NCI-H2107 treated with DMSO at 0.1 percent for 48 hours (cell line): ENCODE data around the gene FRMD5.

Experiments used
- DNase-seq: peaks from one replicate; lab custom pipeline; 2025; ENCODE audit not compliant: unreplicated experiment; lab: John Stamatoyannopoulos, UW

Gene FRMD5

GRCh38 chr15:44096596-44096995 lies 98.5 kb downstream of the FRMD5 start:
- no peak for DNase-seq

- no peak for DNase-seq
These were observed 100.3 kb downstream of the FRMD5 start for GRCh38 chr15:44094781-44095180.

DNA sequence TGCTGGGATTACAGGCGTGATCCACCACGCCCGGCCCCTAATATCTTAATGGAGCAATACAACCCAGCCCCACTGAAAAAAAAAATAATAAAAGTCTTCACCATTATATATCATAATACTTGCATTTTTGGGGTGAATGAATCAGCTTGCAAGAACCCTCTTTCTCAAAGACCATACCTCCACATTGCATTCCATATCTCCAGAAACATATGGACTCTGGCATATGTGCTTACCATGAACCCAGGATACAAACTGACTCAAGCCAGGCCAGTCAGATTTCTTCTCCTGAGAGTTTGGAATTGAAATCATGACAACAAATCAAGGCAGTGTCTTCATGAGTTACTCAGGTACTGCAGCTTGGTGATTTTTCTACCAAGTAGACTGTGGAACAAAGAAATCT lies 101.2 kb downstream of the FRMD5 start:
- no peak for DNase-seq

DNA sequence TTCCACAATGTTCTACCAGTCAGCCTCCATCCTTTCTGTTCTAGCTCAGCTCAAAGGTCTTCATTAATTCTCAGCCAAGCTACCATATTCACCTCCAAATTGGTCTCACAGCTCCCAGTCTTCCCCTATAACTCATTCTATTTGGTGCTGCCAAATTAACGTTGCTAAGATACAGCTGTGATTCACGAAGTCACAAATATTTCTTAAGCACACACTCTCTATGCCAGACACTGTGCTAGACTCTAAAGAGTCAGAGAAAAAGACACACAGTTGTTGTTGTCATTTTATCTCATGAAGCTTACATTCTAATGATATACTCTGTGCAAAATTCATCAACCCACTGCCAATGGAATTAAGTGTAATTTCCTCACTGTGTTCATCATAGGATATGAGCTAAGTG lies 102.8 kb downstream of the FRMD5 start:
- DNase-seq = no peak

GRCh38 chr15:44087578-44088465 lies 107.2 kb downstream of the FRMD5 start:
- DNase-seq = no peak

GRCh38 chr15:44084770-44085169 lies 110.3 kb downstream of the FRMD5 start:
- no peak for DNase-seq

- DNase-seq = no peak
These were observed 110.9 kb downstream of the FRMD5 start for GRCh38 chr15:44084171-44084570.

GRCh38 chr15:44082558-44083157 lies 112.4 kb downstream of the FRMD5 start:
- no peak for DNase-seq

DNA sequence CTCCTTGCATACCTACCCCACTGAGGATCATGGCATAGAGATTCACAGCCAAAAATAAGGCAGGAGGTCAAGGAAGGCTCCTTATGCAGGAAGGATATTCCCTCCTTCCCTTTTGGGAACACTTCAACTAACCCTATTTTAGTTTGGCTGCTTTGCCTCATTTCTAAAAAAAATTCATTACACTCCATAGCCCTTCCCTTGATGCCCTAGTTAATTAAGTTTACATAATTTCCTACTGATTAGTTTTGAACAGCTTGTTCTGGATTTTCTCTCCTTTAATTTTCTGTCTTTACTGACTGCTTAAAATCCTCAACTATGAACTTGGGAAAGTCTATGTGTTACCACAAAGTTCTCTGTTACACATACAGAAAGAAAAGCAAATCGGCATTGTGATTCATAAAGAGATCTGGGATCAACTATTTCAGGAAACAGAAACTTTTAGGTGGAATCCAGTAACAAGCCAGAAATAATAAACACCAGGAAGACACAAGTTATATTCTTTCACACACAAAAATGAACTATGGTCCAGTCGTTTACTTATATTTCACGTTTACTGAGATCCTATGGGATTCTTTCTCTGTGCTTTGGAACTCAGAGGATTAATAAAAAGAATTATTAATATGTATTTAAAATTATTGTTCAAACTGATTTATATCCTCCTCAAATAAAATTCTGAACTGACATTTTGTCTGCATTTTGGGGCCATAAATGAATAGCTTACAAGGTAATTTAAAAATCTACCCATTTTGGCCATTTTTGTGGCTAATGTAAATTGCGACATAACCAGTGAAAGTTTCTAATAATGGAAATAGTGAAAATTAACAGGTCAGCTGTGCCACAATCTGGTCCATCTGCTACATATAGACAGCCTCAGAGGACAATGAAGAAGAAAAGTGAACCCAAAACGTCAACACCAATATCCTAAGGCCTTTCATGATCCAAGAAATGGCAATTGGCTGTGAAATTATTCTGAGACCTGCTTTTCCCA lies 113.8 kb downstream of the FRMD5 start:
- no peak for DNase-seq

- DNase-seq = no peak
These were observed 119.5 kb downstream of the FRMD5 start for GRCh38 chr15:44075535-44075934.

- DNase-seq = no peak
These were observed 125.6 kb downstream of the FRMD5 start for GRCh38 chr15:44069489-44069888.

- no peak for DNase-seq
These were observed 126.7 kb downstream of the FRMD5 start for GRCh38 chr15:44068347-44068746.

DNA sequence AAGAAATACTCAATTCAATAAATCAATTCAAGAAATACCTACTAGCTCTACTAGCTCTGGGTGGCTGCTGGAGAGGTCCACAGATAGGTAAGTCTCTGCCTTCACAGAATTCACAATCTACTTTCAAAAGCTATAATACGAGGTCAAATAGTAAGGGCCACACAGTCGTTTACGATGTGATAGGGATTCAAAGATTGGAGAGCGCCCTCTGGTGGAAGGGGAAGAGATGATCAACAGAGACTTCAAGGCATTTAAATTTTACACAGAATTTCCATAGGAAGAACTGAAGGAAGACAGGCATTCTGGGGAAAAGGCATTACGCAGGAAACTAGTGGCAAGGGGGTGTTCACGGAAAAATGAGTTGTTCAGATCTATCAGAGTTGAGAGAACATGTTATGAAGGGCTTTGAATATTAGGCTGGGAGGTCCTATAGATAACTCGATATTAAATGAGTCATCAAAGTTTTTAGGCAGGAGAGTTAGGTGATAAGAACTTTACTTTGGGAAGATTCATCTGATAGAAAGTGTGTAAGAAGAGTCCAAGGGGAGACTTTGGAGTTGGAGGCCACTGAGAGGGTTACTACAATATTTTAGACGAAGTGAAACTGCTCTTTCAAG lies 128.8 kb downstream of the FRMD5 start:
- peak; percentile 75 for DNase-seq

DNA sequence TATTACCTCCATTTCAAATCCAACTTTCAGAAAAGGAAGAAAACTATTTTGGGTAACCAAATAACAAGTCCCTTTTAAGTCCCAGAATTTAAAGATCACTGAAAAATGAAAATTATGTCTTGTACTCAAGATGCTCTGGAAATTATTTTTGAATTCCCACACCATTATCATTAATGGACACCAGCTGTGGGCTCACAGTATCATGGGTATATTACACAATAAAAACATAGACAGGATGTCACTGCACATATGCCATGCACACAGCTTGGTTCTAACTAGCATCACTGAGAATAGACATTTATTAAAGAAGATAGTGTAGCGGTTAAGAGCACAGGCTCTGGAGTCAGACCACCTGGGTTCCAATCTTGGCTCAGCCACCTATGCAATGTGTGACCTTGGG lies 130.4 kb downstream of the FRMD5 start:
- no peak for DNase-seq

DNA sequence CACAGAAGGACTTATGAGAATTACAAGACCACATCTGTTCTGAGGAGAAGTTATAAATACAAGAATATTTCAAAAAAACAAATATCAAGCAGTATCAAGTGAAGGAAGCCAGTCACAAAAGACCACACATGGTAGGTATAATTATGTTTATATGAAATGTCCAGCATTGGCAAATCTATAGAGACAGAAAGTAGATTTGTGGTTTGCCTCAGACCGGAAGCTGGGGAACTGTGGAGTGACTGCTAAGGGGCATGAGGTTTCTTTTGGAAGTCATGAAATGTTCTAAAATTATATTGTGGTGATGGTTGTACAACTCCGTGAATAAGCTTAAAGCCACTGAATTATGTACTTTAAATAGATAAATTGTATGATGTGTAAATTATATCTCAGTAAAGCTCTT lies 136.9 kb downstream of the FRMD5 start:
- DNase-seq = no peak

DNA sequence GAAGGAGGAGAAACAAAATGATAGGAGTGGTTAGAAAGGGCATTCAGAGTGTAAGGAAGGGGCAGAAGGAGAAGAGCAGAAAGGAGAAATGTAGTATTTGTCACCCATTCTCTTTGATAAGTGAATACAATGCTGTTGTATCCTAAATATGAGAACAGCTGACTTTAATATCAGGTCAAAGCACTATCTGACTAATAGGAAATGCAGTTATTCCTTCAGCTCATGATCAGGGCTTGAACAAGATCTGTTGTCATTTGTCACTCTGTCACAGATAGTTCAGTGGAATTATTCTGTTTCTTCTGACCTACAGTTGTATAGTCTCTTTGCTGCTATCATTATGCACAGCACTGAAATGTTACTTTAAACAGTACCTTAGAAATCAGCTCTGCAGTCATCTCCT lies 149.4 kb downstream of the FRMD5 start:
- DNase-seq = no peak

DNA sequence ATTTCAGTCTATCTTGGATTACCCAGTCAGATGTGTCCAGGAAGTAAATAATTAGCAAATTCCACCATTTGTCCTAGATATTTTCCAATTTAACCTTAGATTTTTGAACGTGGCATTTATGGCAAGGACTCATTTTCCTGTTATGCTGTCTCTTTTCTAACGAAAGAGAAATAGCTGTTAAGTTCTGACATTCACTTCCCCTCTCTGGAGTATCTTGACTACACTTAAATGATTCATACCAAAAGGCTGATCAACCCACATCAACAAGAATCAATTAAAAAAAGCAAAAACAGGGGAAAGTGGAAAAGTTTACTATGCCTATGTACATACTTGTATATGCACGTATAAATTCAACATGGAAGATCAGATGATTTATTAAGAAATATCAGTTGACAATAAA lies 149.9 kb downstream of the FRMD5 start:
- DNase-seq = no peak

DNA sequence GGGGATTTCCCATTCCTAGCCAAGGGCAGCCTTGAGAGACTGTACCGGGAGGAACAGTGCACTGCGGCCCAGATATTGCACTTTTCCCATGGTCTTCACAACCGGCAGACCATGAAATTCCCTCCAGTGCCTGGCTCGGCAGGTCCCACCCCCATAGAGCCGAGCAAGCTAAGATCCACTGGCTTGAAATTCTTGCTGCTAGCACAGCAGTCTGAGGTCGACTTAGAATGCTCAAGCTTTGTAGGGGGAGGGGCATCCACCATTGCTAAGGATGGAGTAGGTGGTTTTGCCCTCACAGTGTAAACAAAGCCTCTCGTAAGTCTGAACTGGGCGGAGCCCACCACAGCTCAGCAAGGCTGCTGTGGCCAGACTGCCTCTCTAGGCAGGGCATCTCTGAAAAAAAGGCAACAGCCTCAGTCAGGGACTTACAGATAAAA lies 156.3 kb downstream of the FRMD5 start:
- no peak for DNase-seq

- DNase-seq = no peak
These were observed 159.0 kb downstream of the FRMD5 start for GRCh38 chr15:44035781-44036699.
